ENCODE data around the gene C1QB.

GRCh38 chr1:22636353-22636752, 16.7 kb upstream of the C1QB start, which contains the start of gene C1QA:
- TF ChIP-seq CTCF (conservative IDR thresholded peaks at IDR 0.05) (no peak), EZH2 (IDR thresholded peaks at IDR 0.05; ENCODE audit: low read depth) (no peak)
